Testis (tissue), 3 donors: ENCODE data around the gene RNU6-9. TPM values are rescaled to one million over a fixed set of nuclear protein-coding genes. Genes with fewer than 3 reads are reported as not detected.

Source experiments
- DNase-seq: peaks from one replicate; pipeline ENCODE4 v3.0.0-alpha.2; 2019
- H3K27ac ChIP-seq, 2 donors: fragments of 200-600 bp; sonication (generic); one replicate each; pipeline ENCODE4 v1.5.1; 2019
- H3K27me3 ChIP-seq: fragments of 200-600 bp; sonication (generic); one replicate; pipeline ENCODE4 v1.5.1; 2019
- H3K36me3 ChIP-seq: fragments of 200-600 bp; sonication (generic); one replicate; pipeline ENCODE4 v1.5.1; 2017; ENCODE audit warnings: low read depth; ENCODE audit errors: missing control alignments
- H3K4me1 ChIP-seq: fragments of 200-600 bp; sonication (generic); one replicate; pipeline ENCODE4 v1.5.1; 2019
- H3K4me3 ChIP-seq, 2 donors: fragments of 200-600 bp; sonication (generic); one replicate each; pipeline ENCODE4 v1.5.1; 2017 to 2019
- H3K9me3 ChIP-seq: fragments of 200-600 bp; sonication (generic); one replicate; pipeline ENCODE4 v1.5.1; 2017
- POLR2A ChIP-seq: fragments of 450-650 bp; IDR thresholded peaks from one replicate; pipeline ENCODE4 v1.6.1; 2017; ENCODE audit warnings: antibody characterized with exemption, mild to moderate bottlenecking, moderate library complexity
- WGBS, 2 donors: methylation state at CpG; one replicate each; pipeline ENCODE4 v1.1.5; 2018; 5-methylcytosine and 5-hydroxymethylcytosine counted together
- intact Hi-C: fragments of 100-400 bp; cut with DNase I; formaldehyde crosslinking; loops from one replicate; pipeline ENCODE4 v1.15.1; 2023; ENCODE audit warnings: low total_unique reads
- polyA plus RNA-seq: library from polyadenylated mRNA; stranded (reverse); fragments of 350-450 nt; fragmentation: Illumina TruSeq; extraction: RNeasy Lipid Tissue Mini Kit (QIAGEN cat#74804); gene quantifications from one replicate; pipeline ENCODE4 v1.2.3, GENCODE V29; 2014; ENCODE audit warnings: low read depth, low replicate concordance; ENCODE audit not compliant: insufficient read depth
- total RNA-seq, 2 donors: library from RNA; depleted of rRNA; stranded (reverse); fragments of >200 nt; gene quantifications; one replicate each; pipeline ENCODE4 v1.2.3, GENCODE V29; 2016
- TF ChIP-seq, protein P1 (sequence below), 3 experiments: fragments of 450-650 bp in 2 of 3; fragments of 200-600 bp in 1 of 3; sonication (generic) in 1 of 3; IDR thresholded peaks; one replicate each; pipeline ENCODE4 v1.5.1; 2016 to 2019; ENCODE audit warnings: antibody characterized with exemption in 3 of 3, mild to moderate bottlenecking in 2 of 3, moderate library complexity in 1 of 3

The RNU6-9 gene
- total and polyA plus RNA-seq, 3 donors from 2014 or later = not detected

DNA sequence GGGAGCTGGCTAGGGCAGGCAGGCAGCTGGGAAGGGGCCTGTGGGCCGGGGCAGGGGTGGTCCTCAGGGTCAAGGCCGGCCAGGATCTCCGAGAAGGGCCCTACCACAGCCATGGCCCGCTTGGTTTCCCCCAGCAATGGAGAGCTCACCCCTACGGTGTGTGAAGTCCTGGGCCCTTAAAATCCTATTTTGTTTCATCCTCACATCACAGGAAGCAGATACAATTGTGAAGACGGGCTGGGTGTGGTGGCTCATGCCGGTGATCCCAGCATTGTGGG is 8.7 kb downstream of the RNU6-9 start:
- Histone ChIP-seq H3K27me3 (no peaks in the 10 kb centered on the region), H3K9me3 (no peaks in the 10 kb centered on the region), H3K27ac (no peak overlapping the region), H3K36me3 (no peaks in the 10 kb centered on the region), H3K4me1 (no peaks in the 10 kb centered on the region), H3K4me3 (no peak overlapping the region)
- WGBS, 2 donors = 81 to 89% methylated on average over 4 to 6 of the region's 7 CpGs
- TF ChIP-seq POLR2A = no peak
- TF ChIP-seq, protein P1, sequence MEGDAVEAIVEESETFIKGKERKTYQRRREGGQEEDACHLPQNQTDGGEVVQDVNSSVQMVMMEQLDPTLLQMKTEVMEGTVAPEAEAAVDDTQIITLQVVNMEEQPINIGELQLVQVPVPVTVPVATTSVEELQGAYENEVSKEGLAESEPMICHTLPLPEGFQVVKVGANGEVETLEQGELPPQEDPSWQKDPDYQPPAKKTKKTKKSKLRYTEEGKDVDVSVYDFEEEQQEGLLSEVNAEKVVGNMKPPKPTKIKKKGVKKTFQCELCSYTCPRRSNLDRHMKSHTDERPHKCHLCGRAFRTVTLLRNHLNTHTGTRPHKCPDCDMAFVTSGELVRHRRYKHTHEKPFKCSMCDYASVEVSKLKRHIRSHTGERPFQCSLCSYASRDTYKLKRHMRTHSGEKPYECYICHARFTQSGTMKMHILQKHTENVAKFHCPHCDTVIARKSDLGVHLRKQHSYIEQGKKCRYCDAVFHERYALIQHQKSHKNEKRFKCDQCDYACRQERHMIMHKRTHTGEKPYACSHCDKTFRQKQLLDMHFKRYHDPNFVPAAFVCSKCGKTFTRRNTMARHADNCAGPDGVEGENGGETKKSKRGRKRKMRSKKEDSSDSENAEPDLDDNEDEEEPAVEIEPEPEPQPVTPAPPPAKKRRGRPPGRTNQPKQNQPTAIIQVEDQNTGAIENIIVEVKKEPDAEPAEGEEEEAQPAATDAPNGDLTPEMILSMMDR (IDR thresholded peaks at IDR 0.05) = no peak
- intact Hi-C loops = no loop called here
- no peak for DNase-seq

DNA sequence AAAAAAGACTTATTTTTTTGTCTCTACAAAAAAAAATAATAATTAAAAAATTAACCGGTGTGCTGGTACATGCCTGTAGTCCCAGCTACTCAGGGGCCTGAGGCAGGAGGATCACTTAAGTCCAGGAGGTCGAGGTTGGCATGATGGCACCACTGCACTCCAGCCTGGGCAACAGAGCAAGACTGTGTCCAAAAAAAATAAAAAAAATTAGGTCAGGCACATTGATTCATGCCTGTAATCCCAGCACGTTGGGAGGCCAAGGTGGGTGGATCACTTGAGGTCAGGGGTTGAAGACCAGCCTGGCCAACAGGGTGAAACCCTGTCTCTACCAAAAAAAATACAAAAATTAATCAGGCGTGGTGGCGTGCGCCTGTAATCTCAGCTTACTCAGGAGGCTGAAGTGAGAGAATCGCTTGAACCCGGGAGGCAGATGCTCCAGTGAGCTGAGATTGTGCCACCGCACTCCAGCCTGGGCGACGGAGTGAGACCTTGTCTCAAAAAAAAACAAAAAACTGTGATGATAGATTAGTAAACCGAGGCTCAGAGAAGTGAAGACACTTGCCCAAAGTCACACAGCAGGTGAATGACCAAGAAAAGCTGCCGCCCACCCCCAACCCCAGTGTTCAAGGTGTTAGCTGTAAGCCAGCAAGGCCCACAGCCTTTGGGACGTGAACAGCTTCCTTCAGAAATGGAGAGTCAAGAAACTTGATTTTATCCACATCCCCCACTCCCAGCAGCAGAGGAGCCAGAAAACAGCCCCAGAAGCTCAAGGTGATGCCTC is 9.4 kb downstream of the RNU6-9 start:
- no peaks in the 10 kb centered on the region for H3K4me1 ChIP-seq
- intact Hi-C loops = no loop called here
- H3K27ac ChIP-seq = no peak overlapping the region
- H3K36me3 ChIP-seq = no peaks in the 10 kb centered on the region
- H3K9me3 ChIP-seq = no peaks in the 10 kb centered on the region
- no peak for DNase-seq
- no peaks in the 10 kb centered on the region for H3K27me3 ChIP-seq
- WGBS, 2 donors = 90 to 92% methylated on average over 14 of the region's 14 CpGs
- TF ChIP-seq, protein P1 (IDR thresholded peaks at IDR 0.05) = no peak
- no peak for TF ChIP-seq POLR2A
- no peak overlapping the region for H3K4me3 ChIP-seq

DNA sequence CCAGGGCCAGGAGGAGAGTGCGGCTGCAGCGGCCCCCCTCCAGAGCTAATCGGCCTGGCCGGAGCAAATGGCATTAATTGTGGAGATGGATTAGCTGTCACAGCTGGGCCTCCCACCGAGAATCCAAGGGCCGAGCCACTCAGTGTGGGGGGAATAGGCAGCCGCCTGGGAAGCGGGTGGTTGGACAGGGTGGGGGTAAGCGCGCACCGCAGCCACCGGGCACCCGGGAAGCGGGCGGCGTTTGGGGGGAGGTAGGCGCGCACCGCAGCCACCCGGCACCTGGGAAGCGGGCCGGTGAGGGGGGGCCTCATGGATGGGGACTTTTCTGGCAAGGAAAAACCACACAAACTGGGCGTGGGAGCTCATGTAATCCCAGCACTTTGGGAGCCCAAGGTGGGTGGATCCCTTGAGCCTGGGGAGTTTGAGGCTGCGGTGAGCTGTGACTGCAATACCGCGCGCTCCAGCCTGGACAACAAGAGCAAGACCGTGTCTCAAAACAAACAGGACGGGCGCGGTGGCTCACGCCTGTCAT is 10.0 kb downstream of the RNU6-9 start:
- Histone ChIP-seq H3K27me3 (no peaks in the 10 kb centered on the region), H3K4me3 (no peak overlapping the region), H3K4me1 (no peaks in the 10 kb centered on the region), H3K36me3 (no peaks in the 10 kb centered on the region), H3K9me3 (no peaks in the 10 kb centered on the region), H3K27ac (no peak overlapping the region)
- TF ChIP-seq, protein P1 (IDR thresholded peaks at IDR 0.05) = no peak
- no peak for TF ChIP-seq POLR2A
- DNase-seq = no peak
- WGBS, 2 donors = 75 to 85% methylated on average over 12 to 32 of the region's 32 CpGs
- intact Hi-C loops = no loop called here

DNA sequence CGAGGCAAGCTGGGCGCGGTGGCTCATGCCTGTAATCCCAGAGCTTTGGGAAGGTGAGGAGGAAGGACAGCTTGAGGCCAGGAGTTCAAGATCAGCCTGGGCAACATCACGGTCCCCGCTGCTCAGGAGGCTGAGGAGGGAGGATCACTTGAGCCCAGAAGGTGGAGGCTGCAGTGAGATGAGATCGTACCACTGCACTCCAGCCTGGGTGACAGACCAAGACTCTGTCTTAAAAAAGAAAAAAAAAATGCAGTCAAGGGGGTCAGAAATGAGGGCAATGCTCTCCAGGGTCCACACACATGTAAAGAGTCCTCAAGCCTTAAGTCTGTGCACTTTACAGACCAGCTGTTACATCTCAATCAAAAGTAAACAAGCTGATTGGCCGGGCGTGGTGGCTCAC is 11.3 kb downstream of the RNU6-9 start:
- Histone ChIP-seq H3K9me3 (no peaks in the 10 kb centered on the region), H3K4me3 (no peak overlapping the region), H3K27me3 (no peaks in the 10 kb centered on the region), H3K36me3 (no peaks in the 10 kb centered on the region), H3K27ac (no peak overlapping the region), H3K4me1 (no peaks in the 10 kb centered on the region)
- no peak for DNase-seq
- TF ChIP-seq, protein P1 (IDR thresholded peaks at IDR 0.05) = no peak
- TF ChIP-seq POLR2A = no peak
- WGBS, 2 donors = 89 to 94% methylated on average over 8 of the region's 8 CpGs
- intact Hi-C loops = no loop called here

DNA sequence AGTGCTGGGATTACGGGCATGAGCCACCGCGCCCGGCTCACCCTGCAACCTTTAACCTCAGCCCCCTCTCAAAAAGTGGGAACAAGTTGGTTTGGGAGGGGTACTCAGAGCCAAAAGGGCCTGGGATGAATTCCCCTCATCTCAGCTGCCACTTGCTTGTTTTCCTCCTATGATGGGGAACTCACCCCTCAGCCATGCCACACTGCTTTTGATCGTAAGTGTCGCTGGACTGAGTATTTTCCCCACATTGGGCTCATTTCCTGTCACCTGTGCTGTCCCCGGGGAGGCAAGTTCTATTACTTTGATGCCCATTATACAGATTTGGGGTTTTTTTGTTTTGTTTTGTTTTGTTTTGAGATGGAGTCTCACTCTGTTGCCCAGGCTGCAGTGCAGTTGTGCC is 13.2 kb downstream of the RNU6-9 start:
- H3K4me3 ChIP-seq = no peak overlapping the region
- H3K36me3 ChIP-seq = no peaks in the 10 kb centered on the region
- H3K9me3 ChIP-seq = no peaks in the 10 kb centered on the region
- intact Hi-C loops = no loop called here
- TF ChIP-seq POLR2A = no peak
- TF ChIP-seq, protein P1 (IDR thresholded peaks at IDR 0.05) = no peak
- H3K4me1 ChIP-seq = no peaks in the 10 kb centered on the region
- DNase-seq = no peak
- 98 to 99% methylated on average over 7 of the region's 7 CpGs for WGBS, 2 donors
- H3K27ac ChIP-seq = no peak overlapping the region
- H3K27me3 ChIP-seq = no peaks in the 10 kb centered on the region
